HG03103 (cell line): ENCODE results near the gene TBC1D22A.

Experiments used
- ATAC-seq: cut with Tn5 transposase; IDR thresholded peaks from one replicate; pipeline ENCODE4 v1.9.1; 2021; ENCODE audit warnings: low read depth; ENCODE audit not compliant: unreplicated experiment

Gene TBC1D22A

DNA sequence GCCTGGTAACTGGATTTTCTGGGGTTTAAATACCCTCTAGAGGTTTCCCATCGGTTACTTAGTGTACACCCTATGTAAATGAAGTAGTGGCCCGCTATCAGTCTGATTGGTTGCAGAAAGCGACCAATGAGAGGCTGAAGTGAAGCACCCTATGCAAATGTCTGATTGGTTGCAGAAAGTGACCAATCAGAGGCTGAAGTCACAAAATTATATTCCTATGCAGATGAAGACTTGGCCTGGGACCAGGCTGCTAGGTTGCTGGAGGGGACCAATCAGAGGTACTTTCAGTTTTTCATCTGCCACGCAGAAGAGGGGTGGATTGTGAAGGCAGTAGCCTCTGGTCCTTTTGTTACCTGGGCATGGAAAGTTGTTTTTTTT lies 134.8 kb downstream of the TBC1D22A start:
- no peak for ATAC-seq

- no peak for ATAC-seq
Observed at GRCh38 chr22:46900549-46900948, 138.1 kb downstream of the TBC1D22A start.

GRCh38 chr22:46902436-46902835 lies 140.0 kb downstream of the TBC1D22A start:
- no peak for ATAC-seq

DNA sequence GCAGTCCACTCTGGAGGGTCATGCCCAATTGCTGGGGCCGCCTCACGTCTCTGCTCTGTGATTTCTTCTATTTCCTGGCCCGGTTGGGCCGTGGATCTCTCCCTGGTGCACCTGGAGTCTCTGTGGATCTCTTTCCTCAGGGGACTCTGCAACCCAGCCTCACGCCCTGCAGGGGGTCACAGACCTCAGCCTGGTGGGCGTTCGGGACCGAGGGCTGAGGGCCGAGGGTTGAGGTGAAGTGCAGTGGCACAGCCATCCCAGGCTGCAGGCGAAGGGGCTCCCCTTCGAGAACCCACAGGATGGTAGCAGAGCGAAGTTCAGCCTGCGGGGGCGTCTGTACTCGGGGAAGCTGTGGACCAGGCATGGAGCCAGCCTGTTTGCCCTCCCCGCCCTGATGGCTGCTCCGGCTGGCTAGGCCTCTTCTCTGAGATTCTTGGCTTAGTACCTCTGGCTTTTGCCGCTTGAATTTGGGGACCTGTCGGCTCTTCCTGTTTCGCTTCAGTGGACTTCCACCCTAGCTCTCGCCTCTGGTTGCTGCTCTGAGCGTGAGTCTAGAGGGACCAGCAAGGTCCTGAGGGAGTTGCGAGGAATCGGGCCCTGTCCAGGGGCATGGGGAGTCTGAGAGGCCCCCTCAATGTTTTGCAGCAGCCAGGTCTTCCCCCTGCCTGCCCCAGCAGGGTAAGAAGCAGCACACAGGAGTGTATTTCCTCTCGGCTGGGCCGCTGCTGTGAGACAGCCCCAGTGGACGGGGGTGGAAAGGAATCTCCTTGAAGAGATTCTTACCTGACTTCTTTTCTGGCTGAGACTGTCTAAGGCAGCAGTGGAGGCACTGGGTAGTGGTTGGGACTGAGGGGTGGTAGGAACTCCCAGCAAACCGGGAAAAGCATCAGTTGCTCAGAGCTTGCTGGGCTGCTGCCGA lies 140.8 kb downstream of the TBC1D22A start:
- ATAC-seq = no peak

DNA sequence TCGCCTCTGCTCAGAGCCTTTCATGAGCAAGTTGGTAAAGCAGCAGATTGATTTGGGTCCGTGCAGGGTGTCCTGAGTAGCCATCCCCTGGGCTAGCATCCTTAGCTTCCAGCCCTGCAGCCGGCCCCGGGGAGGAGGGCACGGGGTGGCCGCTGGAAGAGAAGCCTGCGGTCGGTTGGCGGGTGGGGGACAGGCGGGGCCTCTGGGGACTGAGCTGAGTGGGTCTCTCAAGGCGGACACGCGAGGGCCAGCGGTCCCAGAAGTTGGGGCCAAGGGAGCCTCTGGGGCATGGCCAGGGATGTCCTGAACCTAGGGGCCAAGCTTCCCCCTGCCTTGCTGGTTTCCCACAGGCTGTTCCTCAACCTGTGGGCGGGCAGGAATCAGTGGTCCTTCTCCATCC lies 143.0 kb downstream of the TBC1D22A start:
- ATAC-seq = no peak

DNA sequence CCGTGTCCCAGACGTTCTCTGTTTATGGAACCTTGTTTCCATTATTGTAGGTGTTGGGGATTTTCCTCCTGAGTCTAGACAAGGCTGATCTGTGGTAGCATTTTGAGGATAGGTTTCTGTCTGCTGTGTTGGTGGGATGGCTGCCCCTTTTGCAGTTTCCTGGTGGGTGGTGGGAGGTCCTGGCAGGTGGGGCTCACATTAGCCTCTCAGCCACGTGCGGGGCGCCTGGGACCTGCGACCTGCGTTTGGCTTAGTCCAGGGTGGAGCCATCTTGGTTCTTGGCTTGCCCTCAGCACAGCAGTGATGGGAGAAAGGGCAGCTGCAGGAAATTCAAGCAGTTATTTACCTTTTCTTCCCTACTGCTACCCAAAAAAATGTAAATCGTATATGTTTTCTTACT lies 143.4 kb downstream of the TBC1D22A start:
- no peak for ATAC-seq

GRCh38 chr22:46906326-46907045 lies 144.0 kb downstream of the TBC1D22A start:
- ATAC-seq = no peak

DNA sequence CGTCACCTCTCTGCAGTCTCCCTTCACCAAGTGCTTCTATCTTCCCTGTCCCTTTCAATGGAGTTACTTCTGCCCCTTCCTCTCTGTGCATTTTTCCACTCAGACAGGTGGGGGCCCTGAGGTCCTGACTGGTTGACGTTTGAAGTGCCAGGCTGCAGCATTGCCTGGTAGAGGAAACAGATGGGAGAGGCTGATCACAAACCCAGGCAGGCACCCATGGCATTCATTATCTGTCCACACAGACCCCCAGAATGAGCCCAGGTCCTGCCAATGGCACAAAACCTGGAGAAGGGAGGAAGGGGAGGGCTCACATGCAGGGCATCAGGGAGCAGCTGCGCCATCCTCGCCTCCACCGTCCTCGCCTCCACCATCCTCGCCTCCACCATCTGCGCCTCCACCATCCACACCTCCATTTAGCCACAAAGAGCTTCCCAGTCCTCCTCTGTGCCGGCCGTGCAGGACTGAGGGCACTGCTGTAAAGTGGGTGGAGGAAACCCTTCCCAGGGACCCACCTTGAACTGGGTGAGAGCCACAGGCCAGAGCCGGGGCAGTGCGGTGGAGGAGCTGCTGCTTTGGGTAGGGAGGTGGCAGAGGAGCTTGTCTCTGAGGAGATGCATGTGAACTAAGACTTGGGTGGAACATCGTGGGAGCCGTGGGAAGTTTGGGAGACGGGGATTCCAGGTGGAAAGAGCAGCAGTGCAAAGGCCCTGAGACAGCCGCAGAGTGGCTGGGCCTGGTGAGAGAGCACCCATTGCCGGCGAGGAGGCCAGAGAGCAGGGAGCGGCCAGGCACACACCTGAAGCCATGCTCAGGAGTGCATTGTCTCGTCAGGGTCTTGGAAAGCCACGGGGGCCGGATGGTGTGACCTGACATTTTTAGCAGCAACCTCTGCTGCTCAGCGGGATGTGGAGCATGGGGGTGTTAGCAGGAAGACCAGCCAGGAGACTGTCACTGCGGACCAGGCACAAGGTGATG lies 145.1 kb downstream of the TBC1D22A start:
- ATAC-seq = no peak

GRCh38 chr22:46908641-46909107 lies 146.2 kb downstream of the TBC1D22A start:
- ATAC-seq = no peak

DNA sequence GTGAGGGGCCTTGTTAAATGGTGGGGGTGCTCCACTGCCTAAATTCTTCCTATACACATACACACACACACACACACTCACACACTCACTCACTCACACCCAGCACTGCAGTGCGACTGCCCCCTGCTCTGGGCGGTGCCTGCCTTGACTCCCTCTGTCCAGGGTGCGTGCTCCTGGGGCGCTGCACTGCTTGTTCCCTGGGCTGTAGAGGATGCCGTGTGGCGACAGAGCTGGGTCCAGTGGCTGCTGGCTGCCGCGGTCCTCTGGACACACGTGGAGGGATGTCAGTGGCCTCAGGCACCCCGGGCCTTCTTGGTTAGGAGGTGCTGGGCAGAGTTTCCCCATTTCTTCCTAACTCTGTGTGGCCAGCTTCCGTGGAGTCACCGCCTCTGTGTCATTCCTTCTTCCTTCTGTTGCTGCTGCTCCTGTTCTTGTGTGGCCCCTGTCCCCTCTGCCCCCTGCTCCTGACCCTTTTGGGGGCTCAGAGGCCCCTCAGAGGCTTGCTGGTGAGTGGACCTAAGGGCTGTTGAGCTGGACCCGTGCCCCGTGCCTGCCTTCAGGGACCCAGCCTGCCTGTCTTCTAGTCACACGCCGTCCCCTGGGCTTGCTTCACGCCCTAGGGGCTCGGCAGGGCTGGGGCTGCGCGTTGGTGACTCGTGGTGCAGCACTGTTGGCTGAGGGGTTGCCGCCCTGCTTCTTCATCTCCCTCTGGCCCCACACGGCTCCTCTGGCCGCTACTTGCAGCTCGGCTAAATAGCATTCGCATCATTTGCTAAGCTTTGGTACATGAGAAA lies 147.0 kb downstream of the TBC1D22A start:
- ATAC-seq = no peak

DNA sequence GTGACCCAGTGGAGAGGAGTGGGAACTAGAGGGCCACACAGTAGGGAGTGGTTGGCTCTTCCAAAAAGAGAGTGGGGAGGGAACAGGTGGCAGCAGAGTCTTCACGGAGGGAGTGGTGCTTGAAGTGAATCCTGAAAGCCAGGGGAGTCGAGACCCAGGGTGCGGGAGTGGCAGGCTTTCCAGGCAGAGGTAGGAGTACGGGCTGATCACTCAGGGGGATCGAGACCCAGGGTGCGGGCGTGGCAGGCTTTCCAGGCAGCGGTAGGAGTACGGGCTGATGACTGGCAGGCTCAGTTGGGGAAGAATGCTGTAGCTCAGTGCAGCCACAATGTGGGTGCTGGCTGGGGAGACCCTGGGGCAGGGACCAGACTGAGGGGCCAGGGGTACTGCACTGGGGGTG lies 148.2 kb downstream of the TBC1D22A start:
- no peak for ATAC-seq

DNA sequence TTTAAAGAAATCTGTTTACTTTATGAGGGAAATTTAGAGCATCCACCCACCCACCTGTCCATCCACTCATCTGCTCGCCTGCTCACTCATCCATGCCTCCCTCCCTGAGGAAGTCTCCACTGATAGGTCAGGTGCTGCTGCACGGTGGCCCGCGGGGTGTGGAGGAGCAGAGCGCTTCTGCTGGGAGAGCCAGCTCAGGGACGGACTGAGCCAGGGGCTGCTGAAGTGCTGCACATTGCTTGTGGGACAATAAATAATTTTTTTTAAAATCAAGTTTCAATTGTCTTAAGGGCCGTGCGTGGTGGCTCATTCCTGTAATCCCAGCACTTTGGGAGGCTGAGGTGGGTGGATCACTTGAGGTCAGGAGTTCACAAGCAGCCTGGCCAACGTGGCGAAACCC lies 148.9 kb downstream of the TBC1D22A start:
- no peak for ATAC-seq

DNA sequence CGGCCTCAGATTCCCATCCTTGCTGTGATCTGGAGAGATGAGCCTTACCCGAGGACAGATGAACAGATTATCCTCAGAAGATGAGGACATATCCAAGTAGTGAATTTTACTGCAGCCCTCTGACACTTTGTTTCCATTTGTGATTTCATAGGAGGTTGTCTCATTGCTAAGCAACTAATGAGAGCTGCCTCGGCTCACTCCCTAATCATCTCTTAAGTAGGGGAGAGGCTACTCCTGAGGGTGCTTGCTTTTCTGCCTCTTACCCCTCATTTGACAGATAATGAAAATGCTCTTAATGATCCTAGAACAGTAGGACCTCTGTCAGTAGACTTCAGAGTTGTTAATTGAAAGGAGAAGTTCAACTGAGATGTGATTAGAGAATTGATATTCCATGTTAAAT lies 150.9 kb downstream of the TBC1D22A start:
- no peak for ATAC-seq

DNA sequence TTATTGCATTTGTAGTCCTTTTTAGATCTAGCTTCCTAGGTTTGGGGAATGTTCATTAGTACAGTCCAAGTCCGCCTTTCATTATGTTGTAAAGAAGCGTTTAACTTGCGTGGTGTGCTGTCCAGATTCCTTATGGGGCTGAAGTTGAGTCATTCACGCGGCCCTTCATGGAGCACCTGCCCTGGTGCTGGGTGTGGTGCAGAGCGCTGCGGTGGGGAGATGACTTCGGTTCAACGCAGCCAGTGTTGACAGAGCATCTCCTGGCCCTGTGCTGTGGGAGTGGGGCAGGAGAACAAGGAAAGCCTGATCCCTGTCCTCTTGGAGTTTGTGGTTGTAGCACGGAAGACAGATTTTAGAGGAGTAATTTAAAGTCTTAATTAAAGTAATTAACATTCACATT lies 152.0 kb downstream of the TBC1D22A start:
- no peak for ATAC-seq

- ATAC-seq = no peak
Observed at GRCh38 chr22:46914916-46915894, 152.8 kb downstream of the TBC1D22A start.

DNA sequence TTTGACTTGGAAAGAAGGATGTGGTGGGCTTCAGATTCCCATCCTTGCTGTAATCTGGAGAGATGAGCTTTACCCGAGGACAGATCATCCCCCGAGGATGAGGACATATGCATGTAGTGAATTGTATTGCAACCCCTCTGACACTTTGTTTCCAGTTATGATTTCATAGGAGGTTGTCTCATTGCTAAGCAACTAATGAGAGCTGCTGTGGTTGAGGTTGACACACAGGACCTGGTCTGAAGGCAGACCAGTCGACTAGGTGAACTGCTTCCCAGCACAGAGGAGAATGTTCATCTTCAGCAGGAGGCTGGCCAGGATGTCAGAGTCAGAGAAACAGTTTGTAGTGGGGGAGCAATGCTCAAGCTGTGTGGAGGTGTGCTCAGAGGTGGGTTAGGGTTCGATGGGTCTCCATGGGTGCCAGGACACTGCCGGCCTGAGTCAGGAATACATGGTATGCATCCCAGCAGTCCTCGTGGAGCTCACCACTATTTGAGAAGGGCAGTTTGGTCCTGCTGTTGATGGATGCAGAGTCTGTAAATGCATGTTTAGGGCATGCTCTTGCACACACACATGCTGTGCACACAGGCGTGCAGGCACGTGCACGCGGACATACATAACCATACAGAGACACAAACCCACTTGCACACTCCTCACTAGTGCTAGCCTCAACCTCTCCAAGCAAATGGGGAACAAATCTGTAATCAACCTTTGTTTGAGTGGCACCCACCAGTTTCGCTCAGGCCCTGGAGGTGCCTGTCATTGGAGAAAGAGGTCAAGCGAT lies 153.7 kb downstream of the TBC1D22A start:
- no peak for ATAC-seq

DNA sequence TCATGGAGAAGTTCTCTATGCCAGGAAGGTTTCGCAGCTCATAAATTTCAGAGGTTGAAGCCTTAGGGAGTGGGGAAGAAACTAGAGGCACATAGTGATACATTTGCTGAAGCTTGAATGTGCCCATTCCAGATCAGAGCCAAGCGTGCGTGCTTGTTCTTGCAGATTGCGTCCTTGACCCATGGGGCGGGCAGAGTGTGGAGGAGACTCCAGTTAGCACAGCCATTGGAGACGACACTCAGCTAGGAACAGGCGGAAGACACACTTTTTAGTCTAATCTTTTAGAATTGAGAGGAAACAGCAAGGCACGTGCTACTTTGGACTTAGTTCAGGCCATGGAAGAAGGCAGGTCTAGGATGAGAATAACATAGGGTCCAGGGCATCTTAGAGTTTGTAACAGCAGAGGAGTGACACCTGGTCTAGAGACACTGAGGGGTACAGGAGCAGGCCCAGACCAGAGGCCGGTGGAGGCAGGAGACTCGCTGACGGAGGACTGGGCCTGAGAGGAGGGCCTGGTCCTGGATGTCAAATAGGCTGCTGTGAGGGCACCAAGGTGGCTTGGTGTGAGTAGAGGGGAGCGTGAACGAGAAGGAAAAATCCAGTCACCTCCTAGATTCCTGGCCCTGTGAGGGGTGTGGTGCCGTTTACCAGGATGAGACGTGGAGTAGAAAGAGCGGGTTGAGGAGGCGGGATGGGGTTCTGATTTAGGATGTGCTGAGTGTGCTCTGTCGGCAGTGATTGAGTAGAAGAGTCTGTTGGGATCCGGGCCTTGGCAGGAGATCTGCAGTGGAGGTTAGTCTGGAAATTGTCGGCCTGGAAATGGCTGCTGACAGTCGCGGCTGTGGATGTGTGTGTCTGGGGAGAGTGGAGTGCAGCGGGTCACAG lies 154.7 kb downstream of the TBC1D22A start:
- no peak for ATAC-seq
